Lung (tissue), 12 donors: ENCODE results near the gene ATXN1. TPM values are rescaled to one million over a fixed set of nuclear protein-coding genes. Genes with fewer than 3 reads are reported as not detected.

ENCODE experiments used
- ATAC-seq: fragments of 200-7000 bp; cut with Tn5 transposase; one replicate; pipeline ENCODE4 v1.9.1; 2020; ENCODE audit warnings: moderate number of reproducible peaks; ENCODE audit not compliant: insufficient read depth, low FRiP score
- DNase-seq, 3 donors: peaks; one replicate each; pipeline ENCODE4 v3.0.0-alpha.2; 2013 to 2017
- H3K27ac ChIP-seq, 2 donors: one replicate each; pipeline ENCODE4 v1.5.1; 2013; ENCODE audit warnings: mild to moderate bottlenecking in 2 of 2, moderate library complexity in 2 of 2, control low read depth in 1 of 2, inconsistent platforms in 1 of 2, low read depth in 1 of 2, low read length in 1 of 2
- H3K27me3 ChIP-seq, 3 donors: one replicate each; pipeline ENCODE4 v1.5.1; 2013; ENCODE audit warnings: low read length in 2 of 3; ENCODE audit not compliant: control insufficient read depth in 3 of 3, insufficient read depth in 3 of 3
- H3K36me3 ChIP-seq, 4 donors: one replicate each; pipeline ENCODE4 v1.5.1; 2013; ENCODE audit warnings: low read length in 4 of 4, mild to moderate bottlenecking in 1 of 4, moderate library complexity in 1 of 4; ENCODE audit not compliant: control insufficient read depth in 4 of 4, insufficient read depth in 4 of 4
- H3K4me1 ChIP-seq, 5 donors: one replicate each; pipeline ENCODE4 v1.5.1; 2013; ENCODE audit warnings: low read length in 5 of 5, mild to moderate bottlenecking in 2 of 5, moderate library complexity in 1 of 5; ENCODE audit not compliant: control insufficient read depth in 5 of 5, insufficient read depth in 5 of 5
- H3K4me3 ChIP-seq: one replicate; pipeline ENCODE4 v1.5.1; 2013; ENCODE audit warnings: mild to moderate bottlenecking, control low read depth, moderate library complexity
- H3K9ac ChIP-seq, 2 donors: one replicate each; pipeline ENCODE4 v1.5.1; 2013; ENCODE audit warnings: low read length in 2 of 2, control low read depth in 1 of 2; ENCODE audit not compliant: insufficient read depth in 1 of 2
- H3K9me3 ChIP-seq, 4 donors: one replicate each; pipeline ENCODE4 v1.5.1; 2013; ENCODE audit warnings: low read length in 3 of 4, mild to moderate bottlenecking in 1 of 4, moderate library complexity in 1 of 4; ENCODE audit not compliant: control insufficient read depth in 4 of 4, insufficient read depth in 3 of 4
- WGBS, 2 donors: extraction: QIAGEN DNeasy Blood & Tissue Kit; methylation state at CpG; one replicate each; pipeline ENCODE4 v1.1.7; 2013; 5-methylcytosine and 5-hydroxymethylcytosine counted together
- polyA plus RNA-seq, 2 donors: library from polyadenylated mRNA; stranded (reverse); fragments of 200-250 nt; gene quantifications; one replicate each; pipeline ENCODE4 v1.2.1, GENCODE V29; 2013
- total RNA-seq, 2 donors: library from RNA; depleted of rRNA in 1 of 2; stranded (reverse); fragments of >200 nt in 1 of 2; gene quantifications; one replicate each; pipeline ENCODE4 v1.2.1, GENCODE V29; 2014 to 2021
- TF ChIP-seq, protein P1 (sequence below): IDR thresholded peaks from 2 replicates; pipeline ENCODE4 v1.5.1; 2012; ENCODE audit warnings: mild to moderate bottlenecking; ENCODE audit errors: control extremely low read depth, extremely low read depth
- donor health status: control.
- donor health status: control.
- donor health status: Bipolar disorder and iron deficiency.
- donor health status: healthy.
- donor health status: DM: yes; HTN: yes; CAD: no.

Gene ATXN1
- total and polyA plus RNA-seq, 4 donors, result 9.7 to 108 (median 34.9) TPM

DNA sequence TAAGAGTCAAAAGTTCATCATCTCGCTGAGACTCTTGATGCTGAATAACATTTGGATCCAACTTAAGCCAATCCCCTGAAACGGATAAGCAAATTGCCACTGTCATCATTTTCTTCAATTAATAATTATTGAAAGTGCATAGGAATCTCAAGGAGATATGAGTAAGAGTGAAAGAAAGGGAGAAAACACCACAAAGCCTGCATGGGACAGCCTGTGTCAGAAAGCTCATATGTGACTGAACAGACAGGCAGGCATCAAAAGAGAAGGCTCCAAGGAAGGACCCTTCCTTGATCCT is 13.3 kb downstream of the ATXN1 start:
- TF ChIP-seq, protein P1, sequence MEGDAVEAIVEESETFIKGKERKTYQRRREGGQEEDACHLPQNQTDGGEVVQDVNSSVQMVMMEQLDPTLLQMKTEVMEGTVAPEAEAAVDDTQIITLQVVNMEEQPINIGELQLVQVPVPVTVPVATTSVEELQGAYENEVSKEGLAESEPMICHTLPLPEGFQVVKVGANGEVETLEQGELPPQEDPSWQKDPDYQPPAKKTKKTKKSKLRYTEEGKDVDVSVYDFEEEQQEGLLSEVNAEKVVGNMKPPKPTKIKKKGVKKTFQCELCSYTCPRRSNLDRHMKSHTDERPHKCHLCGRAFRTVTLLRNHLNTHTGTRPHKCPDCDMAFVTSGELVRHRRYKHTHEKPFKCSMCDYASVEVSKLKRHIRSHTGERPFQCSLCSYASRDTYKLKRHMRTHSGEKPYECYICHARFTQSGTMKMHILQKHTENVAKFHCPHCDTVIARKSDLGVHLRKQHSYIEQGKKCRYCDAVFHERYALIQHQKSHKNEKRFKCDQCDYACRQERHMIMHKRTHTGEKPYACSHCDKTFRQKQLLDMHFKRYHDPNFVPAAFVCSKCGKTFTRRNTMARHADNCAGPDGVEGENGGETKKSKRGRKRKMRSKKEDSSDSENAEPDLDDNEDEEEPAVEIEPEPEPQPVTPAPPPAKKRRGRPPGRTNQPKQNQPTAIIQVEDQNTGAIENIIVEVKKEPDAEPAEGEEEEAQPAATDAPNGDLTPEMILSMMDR, result no peak
- H3K27me3 ChIP-seq, result no peaks in the 10 kb centered on the region
- no peaks in the 10 kb centered on the region for H3K9me3 ChIP-seq
- ATAC-seq (no peak), DNase-seq (no peak)
- H3K9ac ChIP-seq, result no peak overlapping the region
- H3K36me3 ChIP-seq, result peaks cover 0 to 10% (median 5%) of the 10 kb centered on the region in 4 donors
- peak overlapping the region in 1 of 2 donors; percentile 49 for H3K27ac ChIP-seq
- peaks cover 7 to 43% (median 31%) of the 10 kb centered on the region in 5 donors for H3K4me1 ChIP-seq
- WGBS, 2 donors, result 78 to 87% methylated on average over 2 of the region's 2 CpGs
- no peak overlapping the region for H3K4me3 ChIP-seq

DNA sequence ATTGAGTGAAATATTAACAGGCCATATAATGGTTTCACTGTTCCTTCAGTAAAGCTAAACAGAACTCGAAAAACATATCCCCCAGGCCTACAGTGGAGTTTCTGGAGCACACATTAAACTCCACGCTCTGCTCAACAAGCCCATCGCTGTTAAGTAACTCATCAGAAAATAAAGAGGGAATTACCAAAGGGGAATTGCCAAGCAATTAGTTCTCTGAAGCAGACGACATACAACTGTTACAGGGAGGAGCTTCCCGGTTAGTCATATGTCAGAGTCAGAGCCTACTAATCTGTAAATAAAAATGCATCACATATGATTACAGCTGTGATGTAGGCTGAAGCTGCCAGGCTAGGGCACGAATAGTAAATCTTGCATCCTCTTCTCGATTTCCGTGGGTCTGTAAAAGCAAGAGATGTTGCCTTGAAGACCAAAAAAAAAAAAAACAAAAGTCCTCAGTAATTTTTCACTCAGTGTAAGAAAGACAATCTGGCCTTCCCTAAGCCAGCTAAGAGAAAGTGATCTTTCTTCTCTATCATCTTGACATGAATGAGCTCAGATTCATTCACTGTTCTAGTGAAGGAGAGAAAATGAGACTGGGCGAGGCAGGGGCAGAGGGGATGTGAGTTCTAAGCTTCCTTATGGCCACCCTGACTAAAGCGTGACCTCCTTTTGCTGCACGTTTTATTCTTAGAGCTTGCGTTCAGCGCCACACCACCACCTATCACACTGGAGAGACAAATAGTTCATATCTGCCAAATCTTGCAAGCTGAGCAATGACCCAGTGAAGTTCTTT is 13.8 kb downstream of the ATXN1 start:
- peak overlapping the region in 1 of 2 donors; percentile 7 for H3K9ac ChIP-seq
- DNase-seq (peak in 1 of 3 donors; percentile 54), ATAC-seq (no peak)
- 68 to 79% methylated on average over 13 of the region's 13 CpGs for WGBS, 2 donors
- no peaks in the 10 kb centered on the region for H3K27me3 ChIP-seq
- H3K36me3 ChIP-seq, result peaks cover 0 to 8% (median 5%) of the 10 kb centered on the region in 4 donors
- H3K4me1 ChIP-seq, result peaks cover 9 to 45% (median 32%) of the 10 kb centered on the region in 5 donors
- H3K27ac ChIP-seq, result peak overlapping the region; percentile 59 to 66
- H3K9me3 ChIP-seq, result no peaks in the 10 kb centered on the region
- H3K4me3 ChIP-seq, result no peak overlapping the region
- TF ChIP-seq, protein P1, result no peak

GRCh38 chr6:16746812-16747211 is 14.4 kb downstream of the ATXN1 start:
- Histone ChIP-seq H3K4me1 (peaks cover 9 to 48% (median 29%) of the 10 kb centered on the region in 5 donors), H3K36me3 (peaks cover 0 to 7% (median 5%) of the 10 kb centered on the region in 4 donors), H3K9me3 (no peaks in the 10 kb centered on the region), H3K27me3 (no peaks in the 10 kb centered on the region), H3K4me3 (no peak overlapping the region), H3K27ac (peak overlapping the region in 1 of 2 donors; percentile 66), H3K9ac (no peak overlapping the region)
- TF ChIP-seq, protein P1, result no peak
- no peak for ATAC-seq
- 94 to 98% methylated on average over 3 of the region's 3 CpGs for WGBS, 2 donors
- no peak for DNase-seq
